Vagina (tissue), 2 donors: Measurements from ENCODE around the gene CCNH.

ENCODE experiments used
- CTCF ChIP-seq, 3 experiments: fragments of 450-650 bp in 2 of 3; fragments of 200-600 bp in 1 of 3; sonication (generic) in 1 of 3; IDR thresholded peaks; one replicate each; pipeline ENCODE4 v1.5.1; 2017 to 2019; ENCODE audit warnings: antibody characterized with exemption in 3 of 3, mild to moderate bottlenecking in 2 of 3, moderate library complexity in 2 of 3
- POLR2A ChIP-seq, 2 donors: fragments of 450-650 bp; IDR thresholded peaks; one replicate each; pipeline ENCODE4 v1.6.1; 2017; ENCODE audit warnings: antibody characterized with exemption in 2 of 2, mild to moderate bottlenecking in 2 of 2, moderate library complexity in 2 of 2
- POLR2AphosphoS5 ChIP-seq, 2 donors: sonication (generic); formaldehyde crosslinking; IDR thresholded peaks; one replicate each; pipeline ENCODE4 v1.9.0; 2017; ENCODE audit warnings: antibody characterized with exemption in 2 of 2, mild to moderate bottlenecking in 2 of 2, low read depth in 1 of 2; ENCODE audit not compliant: insufficient read depth in 1 of 2

DNA sequence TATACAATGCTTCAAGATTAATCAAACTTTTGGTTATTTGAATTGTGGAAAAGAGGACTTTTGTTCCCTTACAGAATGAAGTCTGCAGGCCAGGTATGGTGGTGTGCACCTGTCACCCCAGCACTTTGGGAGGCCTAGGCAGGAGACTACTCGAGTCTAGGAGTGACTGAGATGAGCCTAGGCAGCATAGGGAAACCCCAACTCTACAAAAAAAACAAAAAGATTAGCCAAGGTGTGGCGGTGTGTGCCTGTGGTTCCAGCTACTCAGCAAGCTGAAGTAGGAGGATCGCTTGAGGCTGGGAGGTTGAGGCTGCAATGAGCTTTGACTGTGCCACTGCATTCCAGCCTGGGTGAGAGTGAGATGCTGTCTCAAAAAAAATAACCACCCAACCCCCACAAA is 9.3 kb downstream of the CCNH start:
- TF ChIP-seq CTCF (IDR thresholded peaks at IDR 0.05) (no peak), POLR2A (IDR thresholded peaks at IDR 0.05) (no peak), POLR2AphosphoS5 (IDR thresholded peaks at IDR 0.05; ENCODE audit: insufficient read depth in 1 of 2, low read depth in 1 of 2) (no peak)
